T-helper 2 cell treated with Interferon-gamma antibody and Interleukin-4, amounts not matched to agents 100 ng/mL and 5 ng/mL, for 36 hours (primary cell): Measurements from ENCODE around the gene AXIN1. TPM values are rescaled to one million over a fixed set of nuclear protein-coding genes. Genes with fewer than 3 reads are reported as not detected.
"Not testable (repeated sequence)": the region's sequence is repeated elsewhere in the genome, so short reads cannot be mapped to it uniquely, and the experiment has no call there.

Source experiments
- intact Hi-C: fragments of 100-400 bp; cut with micrococcal nuclease; formaldehyde crosslinking; loops from one replicate; pipeline ENCODE4 v1.15.1; 2023
- total RNA-seq: library from RNA; stranded (reverse); gene quantifications from 2 replicates; pipeline ENCODE4 v1.2.3, GENCODE V29; 2022

AXIN1 gene
- total RNA-seq, 1 donor from 2014 or later, result 31.1 TPM

DNA sequence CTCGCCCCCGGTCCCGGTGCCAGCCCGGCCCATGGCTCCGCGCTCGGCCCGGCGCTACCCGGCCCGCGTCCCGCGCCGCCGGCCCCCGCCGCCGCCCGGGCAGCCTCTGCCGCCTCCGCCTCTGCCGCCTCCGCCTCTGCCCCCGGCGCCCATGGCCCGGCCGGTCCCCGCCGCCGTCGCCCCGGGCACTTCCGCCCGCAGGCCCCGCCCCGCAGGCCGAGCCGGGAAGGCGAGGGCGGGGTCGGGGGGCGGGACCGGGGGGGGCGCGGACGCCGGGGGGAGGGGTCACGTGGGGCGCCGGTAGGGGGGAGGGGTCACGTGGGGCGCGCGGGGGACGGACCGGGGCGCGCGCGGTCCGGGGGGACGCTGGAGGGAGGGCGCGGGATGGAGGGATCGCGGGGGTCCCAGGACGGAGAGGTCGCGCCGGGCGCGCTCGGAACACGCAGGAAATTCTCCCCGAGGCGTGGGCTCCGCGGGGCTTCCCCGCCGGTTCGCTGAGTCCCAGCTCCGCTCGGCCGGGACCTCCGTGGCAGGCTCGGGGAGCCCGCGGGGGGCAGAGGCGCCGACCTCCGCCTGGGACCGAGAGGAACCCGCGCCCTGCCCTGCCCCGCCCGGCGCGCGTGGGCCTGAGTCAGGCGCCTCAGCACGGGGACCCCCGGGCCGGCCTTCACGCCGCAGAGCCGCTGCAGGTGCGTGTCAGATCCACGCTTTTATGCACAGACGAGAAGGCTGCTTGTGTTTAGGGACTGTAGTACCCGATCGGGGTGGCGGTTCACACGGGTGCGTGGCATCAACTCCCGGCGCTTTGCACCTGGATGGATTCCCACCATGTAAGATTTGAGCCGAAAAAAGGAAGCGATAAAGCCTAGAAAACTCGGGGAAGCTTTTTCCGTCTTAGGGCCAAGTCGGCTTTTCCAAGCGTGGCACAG is 29.5 kb upstream of the AXIN1 start, which contains the start of gene PGAP6:
Gene PGAP6 (minus strand): TSS at position 190 of the 929 bp plus-strand sequence. CDS start 157 bp downstream, at position 33.
- intact Hi-C loops, result loop anchor here (1.0 to 5.0 kb wide), 3 partner anchors 19 to 205 kb away; partner anchors contain the start of genes DECR2 and RAB11FIP3

- intact Hi-C loops, result loop anchor here (1.0 to 5.0 kb wide), 2 partner anchors 20 to 206 kb away; partner anchors contain the start of gene DECR2
These were observed 28.7 kb upstream of the AXIN1 start for GRCh38 chr16:381012-381788.

DNA sequence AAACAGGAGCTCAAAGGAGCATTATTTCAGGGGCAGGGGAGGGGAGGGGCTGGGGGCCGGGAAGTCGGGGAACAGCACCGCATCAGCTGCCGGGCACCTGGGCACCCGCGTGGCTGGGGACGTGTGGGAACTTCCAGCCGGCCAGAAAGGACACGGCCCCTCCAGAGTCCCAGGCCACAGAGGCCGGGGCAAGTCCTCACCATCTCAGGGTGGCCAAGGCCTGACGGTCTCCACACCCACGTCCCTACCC is 28.2 kb upstream of the AXIN1 start:
- intact Hi-C loops, result loop anchor here (1.0 to 5.0 kb wide), 2 partner anchors 21 to 207 kb away; partner anchors contain the start of gene DECR2

DNA sequence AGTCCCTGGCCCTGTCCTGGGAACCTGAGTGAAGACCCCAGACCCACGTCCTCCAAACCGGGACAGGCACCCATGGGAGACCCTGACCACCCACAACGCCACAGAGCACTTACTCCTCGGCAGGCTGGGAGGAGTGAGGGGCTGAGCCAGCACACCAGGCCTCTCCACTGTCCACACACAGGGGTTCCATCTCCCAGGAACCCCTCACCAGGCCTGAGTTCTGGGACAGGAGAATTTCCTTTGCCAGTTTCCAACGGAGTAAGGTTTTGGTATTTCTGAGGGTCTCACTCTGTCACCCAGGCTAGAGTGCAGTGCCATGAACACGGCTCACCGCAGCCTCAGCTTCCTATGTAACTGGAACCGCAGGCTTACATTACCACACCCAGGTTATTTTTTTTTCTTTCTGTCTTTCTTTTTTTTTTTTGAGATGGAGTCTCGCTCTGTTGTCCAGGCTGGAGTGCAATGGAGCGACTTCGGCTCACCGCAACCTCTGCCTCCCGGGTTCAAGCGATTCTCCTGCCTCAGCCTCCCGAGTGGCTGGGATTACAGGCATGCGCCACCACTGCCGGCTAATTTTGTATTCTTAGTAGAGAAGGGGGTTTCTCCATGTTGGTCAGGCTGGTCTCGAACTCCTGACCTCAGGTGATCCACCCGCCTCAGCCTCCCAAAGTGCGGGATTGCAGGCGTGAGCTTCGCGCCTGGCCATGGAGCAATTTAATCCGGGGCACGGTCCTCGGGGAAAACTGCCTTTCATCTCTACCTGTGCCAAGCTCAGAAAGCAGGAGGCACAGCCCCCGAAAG is 27.6 kb upstream of the AXIN1 start:
- intact Hi-C loops, result loop anchor here (5.0 kb wide), 1 partner anchor 207 kb away; no protein-coding TSS in a partner anchor

GRCh38 chr16:379183-379960 is 26.8 kb upstream of the AXIN1 start:
- intact Hi-C loops, result no loop called here

DNA sequence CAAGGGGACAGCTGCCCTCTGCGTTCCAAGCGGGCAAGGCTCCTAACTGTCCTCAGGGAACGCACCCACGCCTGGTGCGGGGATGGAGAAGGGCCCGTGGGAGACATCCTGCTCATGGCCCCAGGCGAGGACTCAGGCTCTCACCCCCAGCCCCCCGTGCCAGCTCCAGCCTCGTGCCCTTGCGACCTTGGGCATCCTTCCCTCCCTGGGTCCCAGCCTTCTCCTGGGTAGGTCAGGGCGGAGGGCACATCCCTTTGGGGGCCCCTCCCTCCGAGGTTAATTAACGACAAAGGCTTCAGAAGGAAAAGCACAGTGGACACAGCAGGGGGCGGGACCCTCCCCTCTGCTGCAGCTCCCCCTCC is 26.3 kb upstream of the AXIN1 start:
- intact Hi-C loops, result no loop called here

GRCh38 chr16:378113-378820 is 25.7 kb upstream of the AXIN1 start:
- intact Hi-C loops, result not testable (repeated sequence)

GRCh38 chr16:377419-377951 is 25.0 kb upstream of the AXIN1 start:
- intact Hi-C loops, result no loop called here

GRCh38 chr16:376817-377418 is 24.4 kb upstream of the AXIN1 start:
- intact Hi-C loops, result no loop called here

DNA sequence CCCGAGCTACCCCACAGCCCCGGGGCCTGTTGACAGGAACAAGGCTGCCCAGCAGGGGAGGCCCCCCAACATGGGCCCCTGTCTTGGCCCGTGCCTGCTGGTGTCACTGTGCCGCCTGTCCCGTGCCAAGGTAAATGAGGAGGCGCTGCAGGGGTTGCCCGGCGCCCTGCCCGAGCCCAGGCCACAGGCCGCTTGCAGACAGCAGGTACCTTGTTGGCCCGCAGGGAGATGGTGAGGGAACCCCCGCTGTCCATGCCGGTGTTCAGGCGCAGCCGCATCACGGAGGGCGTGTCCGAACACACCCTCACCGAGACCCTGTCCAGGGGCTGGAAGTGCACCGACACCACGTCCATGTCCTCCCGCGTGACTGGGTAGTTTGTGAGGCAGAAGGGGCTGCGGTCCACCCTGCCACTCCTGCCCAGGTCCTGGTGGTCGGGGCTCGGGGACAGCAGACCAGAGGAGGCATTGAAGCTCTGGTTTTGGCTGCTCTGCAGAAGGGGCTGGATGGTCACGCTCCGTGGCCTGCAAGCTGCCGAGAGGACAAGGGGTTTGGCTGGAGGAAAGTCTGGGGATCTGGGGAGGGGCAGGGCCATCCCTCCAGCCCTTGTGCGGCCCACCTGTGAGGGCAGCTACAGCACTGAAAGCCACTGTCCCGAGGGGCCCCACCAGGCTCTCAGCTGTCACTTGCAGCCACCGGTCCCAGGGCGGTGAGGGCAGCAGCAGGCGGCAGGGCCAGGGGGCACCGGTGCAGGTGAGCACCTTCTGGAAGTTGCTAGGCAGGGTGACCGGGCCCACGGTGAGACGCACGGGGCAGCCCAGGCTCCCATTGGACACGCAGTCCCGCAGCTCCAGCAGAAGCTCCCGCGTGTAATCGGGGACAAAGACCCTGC is 23.6 kb upstream of the AXIN1 start:
- intact Hi-C loops, result no loop called here

- intact Hi-C loops, result no loop called here
These were observed 22.7 kb upstream of the AXIN1 start for GRCh38 chr16:375212-375611.

DNA sequence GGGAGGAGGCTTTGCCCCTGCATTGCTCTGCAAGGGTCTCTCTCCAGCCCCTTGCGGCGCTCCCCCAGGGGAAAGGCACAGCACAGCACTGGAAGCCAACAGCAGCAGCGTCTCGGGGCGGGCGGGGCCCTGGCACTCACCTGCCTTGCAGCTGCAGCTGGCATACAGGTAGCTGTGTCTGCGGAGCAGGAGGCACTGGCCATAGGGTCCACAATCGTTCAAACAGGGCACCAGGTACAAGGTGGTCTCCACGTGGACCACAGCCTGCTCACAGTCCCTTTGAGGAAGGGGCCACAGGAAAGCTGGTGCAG is 22.0 kb upstream of the AXIN1 start:
- intact Hi-C loops, result no loop called here

- intact Hi-C loops, result no loop called here
These were observed 21.5 kb upstream of the AXIN1 start for GRCh38 chr16:373848-374615.

GRCh38 chr16:373020-373598 is 20.6 kb upstream of the AXIN1 start:
- intact Hi-C loops, result no loop called here

DNA sequence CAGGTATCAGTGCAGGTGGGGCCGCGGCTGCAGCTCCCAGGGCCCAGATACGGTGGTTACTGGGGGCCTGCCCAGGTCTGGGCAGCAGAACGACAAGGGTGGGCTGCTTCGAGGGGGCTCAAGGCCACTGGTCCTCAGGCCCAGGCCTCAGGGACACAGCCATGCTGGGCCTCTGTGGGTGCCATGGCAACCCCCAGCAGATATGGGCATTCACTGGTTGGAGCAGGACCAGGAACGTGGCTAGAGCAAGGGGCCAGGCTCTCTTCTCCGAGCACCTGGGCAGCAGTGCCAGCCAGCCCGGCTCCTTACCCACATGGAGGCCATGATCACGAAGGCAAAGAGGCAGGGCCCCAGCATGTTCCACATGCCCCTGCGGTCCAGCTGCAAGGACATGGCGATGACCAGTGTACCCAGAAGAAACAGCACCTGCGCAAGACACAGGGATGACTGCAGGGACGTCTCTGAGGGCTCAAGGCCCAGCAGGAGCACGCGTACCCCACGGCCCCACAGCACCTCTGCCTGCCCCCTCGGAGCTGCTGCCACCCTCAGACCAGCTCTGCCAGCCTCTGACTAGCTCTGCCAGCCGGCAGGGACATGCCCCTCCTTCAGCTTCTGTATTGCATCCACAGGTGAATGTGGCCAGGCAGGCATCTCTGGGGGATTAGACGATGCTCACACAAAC is 19.9 kb upstream of the AXIN1 start:
- intact Hi-C loops, result no loop called here

DNA sequence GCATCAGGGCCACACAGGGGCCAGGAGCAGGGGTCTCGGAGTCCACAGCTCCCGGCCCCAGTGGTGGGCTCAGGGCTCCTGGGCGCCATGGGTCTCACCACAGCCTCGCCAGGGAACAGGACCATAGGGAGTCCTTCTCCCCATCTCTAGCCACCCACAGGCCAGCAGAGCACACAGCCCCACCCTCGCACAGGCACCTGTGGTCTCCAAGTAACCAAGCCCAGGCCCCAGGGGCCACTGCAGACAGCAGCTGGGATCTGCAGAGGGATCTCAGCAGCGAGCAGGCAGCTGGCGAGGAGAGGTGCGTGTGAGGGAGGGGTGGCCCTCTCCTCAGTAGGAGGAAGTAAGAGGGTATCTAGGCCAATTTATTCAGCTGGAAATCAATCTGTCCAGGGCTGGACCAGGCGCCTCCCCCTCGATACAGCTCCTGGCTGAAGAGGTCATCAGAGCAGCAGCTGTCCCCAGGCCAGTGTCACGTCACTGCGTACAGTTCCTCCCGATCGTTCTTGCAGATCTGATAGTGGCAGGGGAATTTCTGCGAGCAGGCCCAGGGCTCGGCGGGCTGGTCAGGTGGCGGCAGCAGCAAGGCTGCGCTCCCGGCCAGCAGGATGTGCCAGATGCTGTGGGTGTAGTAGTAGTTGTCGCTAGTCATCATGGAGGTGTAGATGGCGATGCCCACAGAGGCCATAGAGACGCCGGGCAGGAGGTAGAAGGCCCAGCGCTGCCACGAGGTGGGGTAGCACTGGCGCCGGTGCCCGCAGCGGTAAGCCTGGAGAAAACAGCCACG is 19.2 kb upstream of the AXIN1 start:
- intact Hi-C loops, result no loop called here
